ENCODE data around the gene CFTR. TPM values are rescaled to one million over a fixed set of nuclear protein-coding genes. Genes with fewer than 3 reads are reported as not detected.

The CFTR gene
- total RNA-seq, 4 donors from 2014 or later, result not detected

DNA sequence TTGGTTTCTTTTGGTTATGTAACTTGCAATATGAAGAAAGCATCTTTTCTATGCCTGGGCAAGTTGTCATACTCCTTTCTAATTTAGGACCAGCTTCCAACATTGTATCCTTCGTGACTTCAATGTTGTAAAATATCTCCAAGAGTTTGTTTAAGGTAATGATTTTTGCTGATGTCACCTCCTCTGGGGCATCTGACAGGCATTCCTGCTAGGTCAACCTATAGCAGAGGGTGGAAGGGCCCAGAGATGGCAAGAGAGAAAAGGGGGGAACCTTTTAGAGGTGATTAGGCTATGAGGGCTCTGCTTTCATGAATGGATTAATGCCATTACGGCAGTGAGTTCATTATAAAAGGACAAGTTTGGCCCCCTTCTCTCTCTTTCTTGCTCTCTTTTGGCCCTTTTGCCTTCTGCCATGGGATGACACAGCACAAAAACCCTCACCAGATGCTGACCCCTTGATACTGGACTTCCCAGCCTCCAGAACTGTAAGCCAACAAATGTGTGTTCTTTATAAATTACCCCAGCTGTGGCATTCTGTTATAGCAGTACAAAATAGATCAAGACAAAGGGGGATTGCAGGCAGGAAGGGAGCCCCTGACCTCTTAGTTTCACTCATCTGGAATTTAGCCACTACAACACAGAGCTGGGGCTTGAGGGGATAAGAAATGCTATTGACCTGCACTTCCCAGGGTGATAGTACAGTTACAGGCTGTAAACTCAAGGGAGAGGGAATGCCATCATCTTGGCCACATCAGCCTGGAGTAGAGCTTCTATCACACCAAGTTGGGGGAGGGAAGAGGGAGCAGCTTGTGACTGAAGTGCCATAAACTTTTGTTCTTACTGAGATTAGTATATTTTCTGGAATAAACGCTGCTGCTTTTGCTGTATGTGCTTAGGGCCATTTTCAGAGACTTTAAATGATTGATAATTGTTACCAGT lies 195.9 kb downstream of the CFTR start:
- 58% methylated on average over 3 of the region's 3 CpGs for WGBS
- no peak for DNase-seq (ENCODE audit: extremely low spot score)
- Histone ChIP-seq H3K9me3 (no peaks in the 10 kb centered on the region), H3K27ac (replicated peaks in 1 of 4) (no peak overlapping the region), H3K36me3 (no peaks in the 10 kb centered on the region), H3K27me3 (no peaks in the 10 kb centered on the region), H3K4me3 (no peak overlapping the region), H3K4me1 (peaks cover 0 to 7% (median 0%) of the 10 kb centered on the region in 4 donors)
- TF ChIP-seq EP300 (IDR thresholded peaks at IDR 0.05) (no peak), POLR2A (IDR thresholded peaks at IDR 0.05; ENCODE audit: low read depth) (no peak), POLR2AphosphoS5 (IDR thresholded peaks at IDR 0.05) (no peak)
- TF ChIP-seq, protein P1, sequence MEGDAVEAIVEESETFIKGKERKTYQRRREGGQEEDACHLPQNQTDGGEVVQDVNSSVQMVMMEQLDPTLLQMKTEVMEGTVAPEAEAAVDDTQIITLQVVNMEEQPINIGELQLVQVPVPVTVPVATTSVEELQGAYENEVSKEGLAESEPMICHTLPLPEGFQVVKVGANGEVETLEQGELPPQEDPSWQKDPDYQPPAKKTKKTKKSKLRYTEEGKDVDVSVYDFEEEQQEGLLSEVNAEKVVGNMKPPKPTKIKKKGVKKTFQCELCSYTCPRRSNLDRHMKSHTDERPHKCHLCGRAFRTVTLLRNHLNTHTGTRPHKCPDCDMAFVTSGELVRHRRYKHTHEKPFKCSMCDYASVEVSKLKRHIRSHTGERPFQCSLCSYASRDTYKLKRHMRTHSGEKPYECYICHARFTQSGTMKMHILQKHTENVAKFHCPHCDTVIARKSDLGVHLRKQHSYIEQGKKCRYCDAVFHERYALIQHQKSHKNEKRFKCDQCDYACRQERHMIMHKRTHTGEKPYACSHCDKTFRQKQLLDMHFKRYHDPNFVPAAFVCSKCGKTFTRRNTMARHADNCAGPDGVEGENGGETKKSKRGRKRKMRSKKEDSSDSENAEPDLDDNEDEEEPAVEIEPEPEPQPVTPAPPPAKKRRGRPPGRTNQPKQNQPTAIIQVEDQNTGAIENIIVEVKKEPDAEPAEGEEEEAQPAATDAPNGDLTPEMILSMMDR (IDR thresholded peaks at IDR 0.05), result no peak
- intact Hi-C loops (cut with DNase I), result no loop called here

DNA sequence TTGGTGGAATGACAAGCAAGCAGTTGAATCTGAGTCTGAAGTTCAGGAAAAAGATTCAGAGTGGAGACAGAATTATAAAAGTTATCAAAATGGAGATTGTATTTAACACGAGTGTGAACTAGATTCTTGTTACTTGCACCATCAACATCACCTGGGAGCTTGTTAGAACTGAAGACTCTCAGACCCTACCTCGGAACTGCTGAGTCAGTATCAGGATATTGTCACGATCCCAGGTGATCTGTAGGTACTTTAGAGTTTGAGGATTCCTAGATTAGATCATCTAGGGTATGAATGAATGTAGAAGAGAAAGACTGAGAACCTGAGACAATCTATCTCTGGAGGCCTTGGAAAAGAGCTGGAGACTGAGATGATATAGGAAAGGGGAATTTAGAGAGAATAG lies 199.3 kb downstream of the CFTR start:
- TF ChIP-seq POLR2AphosphoS5 (IDR thresholded peaks at IDR 0.05), result no peak
- TF ChIP-seq, protein P1 (IDR thresholded peaks at IDR 0.05), result no peak
- TF ChIP-seq EP300 (IDR thresholded peaks at IDR 0.05), result no peak
- no peak for TF ChIP-seq POLR2A (IDR thresholded peaks at IDR 0.05; ENCODE audit: low read depth)
- no peaks in the 10 kb centered on the region for H3K36me3 ChIP-seq
- intact Hi-C loops (cut with DNase I), result no loop called here
- no peaks in the 10 kb centered on the region for H3K9me3 ChIP-seq
- H3K27ac ChIP-seq (replicated peaks in 1 of 4), result no peak overlapping the region
- H3K4me3 ChIP-seq, result no peak overlapping the region
- no peak for DNase-seq (ENCODE audit: extremely low spot score)
- no peaks in the 10 kb centered on the region for H3K4me1 ChIP-seq
- WGBS, result 86% methylated on average over 3 of the region's 3 CpGs
- H3K27me3 ChIP-seq, result no peaks in the 10 kb centered on the region

DNA sequence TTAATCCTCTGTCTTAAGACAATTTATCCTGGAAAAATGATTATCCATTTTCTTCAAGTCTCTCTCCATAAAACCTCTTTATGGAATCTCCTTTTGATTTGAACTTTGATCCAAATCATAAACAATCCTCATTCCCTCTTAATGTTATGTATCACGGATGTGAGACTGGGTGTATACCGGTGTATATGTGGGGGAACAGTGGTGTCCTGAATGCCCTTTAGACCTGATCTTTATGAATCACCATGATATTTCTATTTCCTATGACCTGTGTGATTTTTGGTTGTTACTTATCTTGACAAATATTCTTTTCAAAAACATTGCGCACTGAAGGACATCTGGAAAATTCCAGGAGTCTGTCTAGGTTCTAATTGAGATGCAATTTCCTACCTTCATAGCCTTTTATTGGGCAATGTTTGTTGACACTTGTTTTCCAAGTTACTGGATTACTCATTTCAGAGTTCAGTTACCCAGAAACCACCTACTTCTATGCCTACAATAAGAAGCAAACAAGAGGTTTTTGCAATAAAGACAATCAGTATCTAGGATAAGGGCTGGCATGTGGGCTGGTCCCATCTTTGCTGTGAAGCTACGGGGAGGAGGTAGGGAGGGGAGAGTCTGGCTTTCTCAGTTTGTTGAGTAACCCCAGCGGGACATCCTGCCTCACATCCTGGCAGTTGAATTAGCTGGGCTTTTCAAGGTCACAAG lies 203.0 kb downstream of the CFTR start:
- intact Hi-C loops (cut with DNase I), result no loop called here
- WGBS, result 60% methylated on average over 5 of the region's 5 CpGs
- H3K27ac ChIP-seq (replicated peaks in 1 of 4), result no peak overlapping the region

DNA sequence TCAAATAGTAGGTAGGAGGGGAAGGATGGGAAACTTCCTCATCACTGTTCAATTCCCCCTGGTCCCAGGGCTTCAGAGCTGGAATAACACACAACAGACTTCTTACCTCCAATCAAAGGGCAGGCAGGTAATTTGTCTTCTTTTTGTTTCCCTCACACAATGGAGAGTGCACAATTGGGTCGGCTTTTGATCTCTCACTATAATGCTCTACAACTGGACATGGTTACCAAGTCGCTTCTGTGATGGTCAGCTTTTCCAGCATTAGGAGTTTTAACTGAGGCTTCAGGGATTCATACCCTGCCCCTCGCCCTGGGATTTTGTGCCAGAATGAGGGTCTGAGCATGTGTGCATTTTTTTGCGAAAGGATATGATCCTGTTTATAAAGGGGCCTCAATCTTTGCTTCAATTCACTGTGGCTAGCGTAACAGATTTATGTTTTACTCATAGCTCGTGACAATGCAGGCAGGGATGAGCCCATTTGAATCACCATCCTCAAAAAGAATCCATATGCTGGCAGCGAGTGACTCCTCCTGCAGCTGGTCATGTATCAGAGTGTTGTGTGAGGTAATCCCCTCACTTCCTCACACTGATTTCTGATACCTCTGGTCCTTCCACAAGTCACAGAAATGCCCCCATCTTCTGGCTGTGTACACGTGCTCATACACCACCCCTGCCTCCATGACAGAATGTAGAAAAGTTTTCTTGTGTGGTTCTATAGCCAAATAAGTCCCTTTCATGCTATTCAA lies 203.8 kb downstream of the CFTR start:
- Histone ChIP-seq H3K4me1 (no peaks in the 10 kb centered on the region), H3K9me3 (no peaks in the 10 kb centered on the region), H3K27ac (replicated peaks in 1 of 4) (no peak overlapping the region), H3K4me3 (no peak overlapping the region), H3K27me3 (no peaks in the 10 kb centered on the region), H3K36me3 (no peaks in the 10 kb centered on the region)
- no peak for TF ChIP-seq POLR2AphosphoS5 (IDR thresholded peaks at IDR 0.05)
- TF ChIP-seq, protein P1 (IDR thresholded peaks at IDR 0.05), result no peak
- no peak for TF ChIP-seq EP300 (IDR thresholded peaks at IDR 0.05)
- no peak for TF ChIP-seq POLR2A (IDR thresholded peaks at IDR 0.05; ENCODE audit: low read depth)
- intact Hi-C loops (cut with DNase I), result no loop called here
- no peak for DNase-seq (ENCODE audit: extremely low spot score)
- WGBS, result 83% methylated on average over 8 of the region's 8 CpGs

More for the DNA sequence above, 203.0 kb downstream of the CFTR start:
- H3K27me3 ChIP-seq, result no peaks in the 10 kb centered on the region
- DNase-seq (ENCODE audit: extremely low spot score), result no peak
- no peak for TF ChIP-seq EP300 (IDR thresholded peaks at IDR 0.05)
- no peak for TF ChIP-seq POLR2AphosphoS5 (IDR thresholded peaks at IDR 0.05)
- TF ChIP-seq, protein P1 (IDR thresholded peaks at IDR 0.05), result no peak
- no peak for TF ChIP-seq POLR2A (IDR thresholded peaks at IDR 0.05; ENCODE audit: low read depth)
- H3K4me3 ChIP-seq, result no peak overlapping the region
- H3K36me3 ChIP-seq, result no peaks in the 10 kb centered on the region
- H3K9me3 ChIP-seq, result no peaks in the 10 kb centered on the region
- no peaks in the 10 kb centered on the region for H3K4me1 ChIP-seq

All from esophagus muscularis mucosa (tissue), 4 donors.